ENCODE data around the gene ZNF433.

- TF ChIP-seq, protein P1, sequence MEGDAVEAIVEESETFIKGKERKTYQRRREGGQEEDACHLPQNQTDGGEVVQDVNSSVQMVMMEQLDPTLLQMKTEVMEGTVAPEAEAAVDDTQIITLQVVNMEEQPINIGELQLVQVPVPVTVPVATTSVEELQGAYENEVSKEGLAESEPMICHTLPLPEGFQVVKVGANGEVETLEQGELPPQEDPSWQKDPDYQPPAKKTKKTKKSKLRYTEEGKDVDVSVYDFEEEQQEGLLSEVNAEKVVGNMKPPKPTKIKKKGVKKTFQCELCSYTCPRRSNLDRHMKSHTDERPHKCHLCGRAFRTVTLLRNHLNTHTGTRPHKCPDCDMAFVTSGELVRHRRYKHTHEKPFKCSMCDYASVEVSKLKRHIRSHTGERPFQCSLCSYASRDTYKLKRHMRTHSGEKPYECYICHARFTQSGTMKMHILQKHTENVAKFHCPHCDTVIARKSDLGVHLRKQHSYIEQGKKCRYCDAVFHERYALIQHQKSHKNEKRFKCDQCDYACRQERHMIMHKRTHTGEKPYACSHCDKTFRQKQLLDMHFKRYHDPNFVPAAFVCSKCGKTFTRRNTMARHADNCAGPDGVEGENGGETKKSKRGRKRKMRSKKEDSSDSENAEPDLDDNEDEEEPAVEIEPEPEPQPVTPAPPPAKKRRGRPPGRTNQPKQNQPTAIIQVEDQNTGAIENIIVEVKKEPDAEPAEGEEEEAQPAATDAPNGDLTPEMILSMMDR (IDR thresholded peaks at IDR 0.05; ENCODE audit: low read depth, low read length, poor library complexity, severe bottlenecking), result no peak
- no peak for TF ChIP-seq EZH2phosphoT487 (IDR thresholded peaks at IDR 0.05; ENCODE audit: borderline replicate concordance, low read length)
These were observed 16.6 kb upstream of the ZNF433 start for GRCh38 chr19:12052091-12052496.
